LNCaP clone FGC (cell line): Measurements from ENCODE around the gene TNS3.
"Not testable (repeated sequence)": the region's sequence is repeated elsewhere in the genome, so short reads cannot be mapped to it uniquely, and the experiment has no call there.

Source experiments
- DNase-seq: peaks from one replicate; pipeline ENCODE4 v3.0.0-alpha.2; 2011; ENCODE audit warnings: low read depth
- H3K4me3 ChIP-seq: 2 replicates; pipeline ENCODE4 v1.5.1; 2011; ENCODE audit warnings: mild to moderate bottlenecking, low read depth, low read length, control low read depth
- CTCF ChIP-seq: IDR thresholded peaks from 2 replicates; pipeline ENCODE4 v1.5.1; 2012; ENCODE audit warnings: mild to moderate bottlenecking; ENCODE audit not compliant: control insufficient read depth, insufficient read depth; ENCODE audit errors: extremely low read depth

The TNS3 gene

GRCh38 chr7:47267346-47267745 lies 314.6 kb downstream of the TNS3 start:
- no peak for DNase-seq
- no peak overlapping the region for H3K4me3 ChIP-seq
- no peak for TF ChIP-seq CTCF

GRCh38 chr7:47266799-47267198 lies 315.1 kb downstream of the TNS3 start:
- no peak for DNase-seq
- TF ChIP-seq CTCF = no peak
- no peak overlapping the region for H3K4me3 ChIP-seq

GRCh38 chr7:47266131-47266706 lies 315.7 kb downstream of the TNS3 start:
- peak; percentile 87 for TF ChIP-seq CTCF
- DNase-seq = peak; percentile 23
- no peak overlapping the region for H3K4me3 ChIP-seq

- no peak for TF ChIP-seq CTCF
- DNase-seq = no peak
- no peak overlapping the region for H3K4me3 ChIP-seq
Measured at GRCh38 chr7:47265621-47266020, 316.3 kb downstream of the TNS3 start.

GRCh38 chr7:47264021-47264651 lies 317.8 kb downstream of the TNS3 start:
- no peak for DNase-seq
- no peak overlapping the region for H3K4me3 ChIP-seq
- TF ChIP-seq CTCF = no peak

GRCh38 chr7:47262881-47263280 lies 319.0 kb downstream of the TNS3 start:
- TF ChIP-seq CTCF = no peak
- H3K4me3 ChIP-seq = no peak overlapping the region

GRCh38 chr7:47262160-47262559 lies 319.8 kb downstream of the TNS3 start:
- not testable (repeated sequence) for H3K4me3 ChIP-seq, DNase-seq

More at GRCh38 chr7:47262881-47263280, 319.0 kb downstream of the TNS3 start:
- DNase-seq = no peak
